GM23338 (cell line): Measurements from ENCODE around the gene FOXE3. TPM values are rescaled to one million over a fixed set of nuclear protein-coding genes. Genes with fewer than 3 reads are reported as not detected.

ENCODE experiments used
- ATAC-seq: fragments of 200-7000 bp; cut with Tn5 transposase; 3 replicates; pipeline ENCODE4 v1.9.1; 2020
- DNase-seq: peaks from one replicate; pipeline ENCODE4 v3.0.0-alpha.2; 2015; ENCODE audit warnings: low spot score
- H2AFZ ChIP-seq: fragments of 200-600 bp; sonication (generic); 2 replicates; pipeline ENCODE4 v1.8.0; 2016; ENCODE audit warnings: antibody characterized with exemption, mild to moderate bottlenecking, moderate library complexity
- H3F3A ChIP-seq: fragments of 200-600 bp; sonication (generic); replicated peaks from 2 replicates; pipeline ENCODE4 v1.8.0; 2017; ENCODE audit warnings: antibody characterized with exemption, mixed run types, low read depth
- H3K27ac ChIP-seq: fragments of 200-600 bp; sonication (generic); 2 replicates; pipeline ENCODE4 v1.6.1; 2016; ENCODE audit warnings: low read depth
- H3K27me3 ChIP-seq: fragments of 200-600 bp; sonication (generic); 2 replicates; pipeline ENCODE4 v1.8.0; 2016; ENCODE audit warnings: mild to moderate bottlenecking, mixed run types, moderate library complexity; ENCODE audit not compliant: insufficient read depth
- H3K36me3 ChIP-seq: fragments of 200-600 bp; sonication (generic); 2 replicates; pipeline ENCODE4 v1.8.0; 2016; ENCODE audit warnings: mild to moderate bottlenecking; ENCODE audit not compliant: insufficient read depth
- H3K4me1 ChIP-seq: fragments of 200-600 bp; sonication (generic); 2 replicates; pipeline ENCODE4 v1.8.0; 2016; ENCODE audit warnings: mild to moderate bottlenecking, moderate library complexity; ENCODE audit not compliant: insufficient read depth
- H3K4me2 ChIP-seq: fragments of 200-600 bp; sonication (generic); 2 replicates; pipeline ENCODE4 v1.7.1; 2017; ENCODE audit warnings: mixed run types
- H3K4me3 ChIP-seq: fragments of 200-600 bp; sonication (generic); 2 replicates; pipeline ENCODE4 v1.6.1; 2016; ENCODE audit warnings: mixed run types
- H3K79me2 ChIP-seq: fragments of 200-600 bp; sonication (generic); replicated peaks from 2 replicates; pipeline ENCODE4 v1.8.0; 2017; ENCODE audit warnings: mild to moderate bottlenecking; ENCODE audit not compliant: insufficient read depth
- H3K9me2 ChIP-seq: fragments of 200-600 bp; sonication (generic); 2 replicates; pipeline ENCODE4 v1.8.0; 2017; ENCODE audit not compliant: insufficient read depth
- H4K20me1 ChIP-seq: fragments of 200-600 bp; sonication (generic); replicated peaks from 2 replicates; pipeline ENCODE4 v1.8.0; 2017; ENCODE audit warnings: mild to moderate bottlenecking; ENCODE audit not compliant: insufficient read depth
- H3K27ac Mint-ChIP-seq: 2 replicates; pipeline ENCODE4 v1.8.0; 2020; ENCODE audit warnings: inconsistent platforms, mild to moderate bottlenecking, moderate library complexity, mixed read lengths
- H3K27me3 Mint-ChIP-seq: 3 replicates; pipeline ENCODE4 v1.8.0; 2022; ENCODE audit warnings: low read depth, mild to moderate bottlenecking, moderate library complexity, mixed read lengths, inconsistent platforms; ENCODE audit not compliant: insufficient read depth, poor library complexity
- H3K36me3 Mint-ChIP-seq: 3 replicates; pipeline ENCODE4 v1.8.0; 2021; ENCODE audit warnings: low read depth, mild to moderate bottlenecking, inconsistent platforms, moderate library complexity, mixed read lengths
- H3K4me1 Mint-ChIP-seq: 3 replicates; pipeline ENCODE4 v1.8.0; 2020; ENCODE audit warnings: mild to moderate bottlenecking, inconsistent platforms, mixed read lengths
- H3K4me3 Mint-ChIP-seq: 3 replicates; pipeline ENCODE4 v1.8.0; 2021; ENCODE audit warnings: moderate library complexity, mild to moderate bottlenecking, inconsistent platforms, mixed read lengths
- H3K9me3 Mint-ChIP-seq: 3 replicates; pipeline ENCODE4 v1.8.0; 2020; ENCODE audit warnings: moderate library complexity, mild to moderate bottlenecking, inconsistent platforms, mixed read lengths
- CREB1 ChIP-seq: fragments of 250-450 bp; sonication (Bioruptor Pico); IDR thresholded peaks from 2 replicates; pipeline ENCODE4 v1.5.0; 2020; ENCODE audit warnings: low read depth, mild to moderate bottlenecking, moderate library complexity
- ETS1 ChIP-seq: IDR thresholded peaks from 2 replicates; pipeline ENCODE4 v1.6.1; 2016; ENCODE audit warnings: antibody characterized with exemption
- EZH2 ChIP-seq: fragments of 200-600 bp; sonication (generic); IDR thresholded peaks from one replicate; pipeline ENCODE4 v1.8.0; 2017; ENCODE audit warnings: antibody characterized with exemption, mild to moderate bottlenecking, low read depth; ENCODE audit not compliant: unreplicated experiment
- JUNB ChIP-seq: IDR thresholded peaks from one replicate; pipeline ENCODE4 v1.6.1; 2016; ENCODE audit warnings: antibody characterized with exemption; ENCODE audit not compliant: unreplicated experiment
- NANOG ChIP-seq: IDR thresholded peaks from 2 replicates; pipeline ENCODE4 v1.6.1; 2016; ENCODE audit warnings: antibody characterized with exemption, borderline replicate concordance
- POLR2AphosphoS5 ChIP-seq: IDR thresholded peaks from 2 replicates; pipeline ENCODE4 v1.6.1; 2016; ENCODE audit warnings: antibody characterized with exemption, low read depth
- REST ChIP-seq: IDR thresholded peaks from one replicate; pipeline ENCODE4 v1.6.1; 2018; ENCODE audit warnings: antibody characterized with exemption; ENCODE audit not compliant: unreplicated experiment
- STAT1 ChIP-seq: IDR thresholded peaks from one replicate; pipeline ENCODE4 v1.6.1; 2016; ENCODE audit warnings: antibody characterized with exemption; ENCODE audit not compliant: unreplicated experiment
- ZNF114 ChIP-seq: fragments of 250-450 bp; sonication (Bioruptor Pico); IDR thresholded peaks from 2 replicates; pipeline ENCODE4 v1.5.0; 2020; ENCODE audit warnings: mild to moderate bottlenecking, moderate library complexity
- ZNF462 ChIP-seq: fragments of 250-450 bp; sonication (Bioruptor Pico); IDR thresholded peaks from 2 replicates; pipeline ENCODE4 v1.5.0; 2020; ENCODE audit warnings: mild to moderate bottlenecking, moderate library complexity
- polyA plus RNA-seq: library from polyadenylated mRNA; unstranded; fragments of >200 nt; fragmentation: Nextera tagmentation; extraction: Ambion mirVana; gene quantifications from 2 replicates; pipeline ENCODE4 v1.2.1, GENCODE V29; 2016
- total RNA-seq: library from RNA; depleted of rRNA; stranded (reverse); fragments of >200 nt; shearing (Covaris generic); gene quantifications from 2 replicates; pipeline ENCODE4 v1.2.3, GENCODE V29; 2014

The FOXE3 gene
- total and polyA plus RNA-seq, 2 experiments from 2014 or later: not detected

GRCh38 chr1:47384083-47384482, 32.0 kb upstream of the FOXE3 start:
- no peak for ATAC-seq
- Histone ChIP-seq H3K27me3 (peaks cover 11% of the 10 kb centered on the region), H3K4me3 (no peak overlapping the region), H2AFZ (no peak overlapping the region), H3K4me1 (0 out of 2 replicates have a peak, but pooled peaks cover 5% of the 10 kb centered on the region), H3K27ac (no peak overlapping the region), H3K36me3 (no peaks in the 10 kb centered on the region), H4K20me1 (no peaks in the 10 kb centered on the region), H3K79me2 (no peaks in the 10 kb centered on the region), H3K9me2 (no peaks in the 10 kb centered on the region), H3K4me2 (no peak overlapping the region), H3F3A (no peaks in the 10 kb centered on the region)
- peaks cover 7% of the 10 kb centered on the region for H3K27me3 Mint-ChIP-seq
- H3K9me3 Mint-ChIP-seq: no peaks in the 10 kb centered on the region
- TF ChIP-seq ZNF114 (CRISPR knock-in tag) (no peak), JUNB (no peak)
- H3K4me3 Mint-ChIP-seq: no peak overlapping the region
- H3K36me3 Mint-ChIP-seq: no peaks in the 10 kb centered on the region
- H3K27ac Mint-ChIP-seq: no peak overlapping the region
- DNase-seq: no peak
- H3K4me1 Mint-ChIP-seq: peaks cover 6% of the 10 kb centered on the region; the same call in 2 of the 3 replicates

DNA sequence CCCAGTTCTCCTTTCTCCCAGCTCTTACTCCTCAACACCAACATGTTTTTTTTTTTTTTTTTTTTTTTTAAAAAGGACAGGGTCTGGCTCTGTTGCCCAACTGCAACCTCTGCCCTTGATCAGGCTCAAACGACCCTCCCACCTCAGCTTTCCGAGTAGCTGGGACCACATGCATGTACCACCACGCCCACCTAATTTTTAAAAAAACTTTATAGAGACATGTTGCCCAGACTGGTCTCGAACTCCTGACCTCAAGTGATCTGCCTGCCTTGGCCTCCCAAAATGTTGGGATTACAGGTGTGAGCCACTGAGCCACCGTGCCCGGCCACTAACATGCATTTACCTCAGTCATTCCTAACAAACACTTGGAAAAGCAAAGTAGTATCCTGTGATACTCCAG, 31.1 kb upstream of the FOXE3 start:
- Histone ChIP-seq H3K4me3 (no peak overlapping the region), H3K4me2 (no peak overlapping the region), H2AFZ (no peak overlapping the region), H3K4me1 (no peaks in the 10 kb centered on the region), H3K27me3 (peaks cover 11% of the 10 kb centered on the region), H3F3A (no peaks in the 10 kb centered on the region), H3K9me2 (no peaks in the 10 kb centered on the region), H4K20me1 (no peaks in the 10 kb centered on the region; the same call in 1 of the 2 replicates), H3K27ac (no peak overlapping the region), H3K36me3 (no peaks in the 10 kb centered on the region), H3K79me2 (no peaks in the 10 kb centered on the region)
- no peak overlapping the region for H3K27ac Mint-ChIP-seq
- H3K4me3 Mint-ChIP-seq: no peak overlapping the region
- no peaks in the 10 kb centered on the region for H3K36me3 Mint-ChIP-seq
- ATAC-seq (no peak), DNase-seq (no peak)
- no peaks in the 10 kb centered on the region for H3K4me1 Mint-ChIP-seq
- H3K9me3 Mint-ChIP-seq: no peaks in the 10 kb centered on the region
- peaks cover 9% of the 10 kb centered on the region for H3K27me3 Mint-ChIP-seq
- TF ChIP-seq POLR2AphosphoS5 (no peak), REST (no peak), NANOG (no peak), EZH2 (no peak), ZNF462 (no peak), ETS1 (no peak), CREB1 (no peak), STAT1 (no peak)
